HG02588 (cell line): ENCODE measurements around the gene STPG3.

ENCODE experiments used
- ATAC-seq: cut with Tn5 transposase; IDR thresholded peaks from one replicate; pipeline ENCODE4 v1.9.1; 2021; ENCODE audit warnings: mild to moderate bottlenecking, moderate library complexity; ENCODE audit not compliant: unreplicated experiment

The STPG3 gene

GRCh38 chr9:137221506-137222111 lies 29.5 kb upstream of the STPG3 start:
- ATAC-seq, result no peak

- peak; percentile 8 for ATAC-seq
Measured at GRCh38 chr9:137222190-137223077, 28.7 kb upstream of the STPG3 start, which contains the start of gene RNF208. Gene RNF208, minus strand, starts transcription at chr9:137222240. Its CDS starts 1,028 bp downstream, at chr9:137221212.

GRCh38 chr9:137223078-137223970 lies 27.8 kb upstream of the STPG3 start:
- ATAC-seq, result peak; percentile 67

GRCh38 chr9:137224830-137225694 lies 26.0 kb upstream of the STPG3 start, which contains the start of gene CYSRT1:
Gene CYSRT1, plus strand, starts transcription at chr9:137225174. Its CDS starts 448 bp downstream, at chr9:137225622.
- ATAC-seq, result no peak

GRCh38 chr9:137225699-137226331 lies 25.3 kb upstream of the STPG3 start:
- no peak for ATAC-seq

- ATAC-seq, result no peak
Measured at GRCh38 chr9:137226338-137227053, 24.6 kb upstream of the STPG3 start.

- no peak for ATAC-seq
Measured at GRCh38 chr9:137227054-137227852, 23.8 kb upstream of the STPG3 start, which contains the start of gene RNF224. Gene RNF224, plus strand, starts transcription at chr9:137227502. Its CDS starts 834 bp downstream, at chr9:137228336.

- ATAC-seq, result no peak
Measured at GRCh38 chr9:137227853-137228505, 23.1 kb upstream of the STPG3 start.

GRCh38 chr9:137228506-137228967 lies 22.5 kb upstream of the STPG3 start:
- no peak for ATAC-seq

- no peak for ATAC-seq
Measured at GRCh38 chr9:137228968-137229896, 21.9 kb upstream of the STPG3 start.

GRCh38 chr9:137229903-137230704 lies 21.0 kb upstream of the STPG3 start:
- ATAC-seq, result no peak

GRCh38 chr9:137230705-137231371 lies 20.2 kb upstream of the STPG3 start, which contains the start of gene SLC34A3:
Gene SLC34A3, plus strand, starts transcription at chr9:137230901. Its CDS starts 802 bp downstream, at chr9:137231703.
- no peak for ATAC-seq

- ATAC-seq, result no peak
Measured at GRCh38 chr9:137231372-137232039, 19.6 kb upstream of the STPG3 start.

GRCh38 chr9:137232101-137232500 lies 19.0 kb upstream of the STPG3 start:
- no peak for ATAC-seq
